A673 (cell line): ENCODE data around the gene KLF3. TPM values are rescaled to one million over a fixed set of nuclear protein-coding genes. Genes with fewer than 3 reads are reported as not detected.

Experiments
- BruUV-seq: library from RNA; stranded (reverse); fragments of 400-500 nt; replicated peaks from 2 replicates; lab custom pipeline; 2021; lab: Mats Ljungman, UMichigan
- CTCF ChIA-PET: fragments of 300-600 bp; sonication (Branson Sonifier 250); formaldehyde crosslinking; loops from one replicate; lab custom pipeline; 2022; ENCODE audit warnings: antibody characterized with exemption; lab: Charles Lee
- POLR2A ChIA-PET: fragments of 300-600 bp; sonication (Branson Sonifier 250); formaldehyde crosslinking; loops from one replicate; lab custom pipeline; 2022; ENCODE audit warnings: antibody characterized with exemption; ENCODE audit not compliant: low non-redundant PET; lab: Charles Lee
- DNase-seq: peaks from one replicate; pipeline ENCODE4 v3.0.0-alpha.2; 2015; ENCODE audit warnings: low spot score
- H3K27ac ChIP-seq: fragments of 200-600 bp; sonication (generic); 2 replicates; pipeline ENCODE4 v1.5.1; 2016; ENCODE audit warnings: mixed run types, low read depth, mild to moderate bottlenecking, mixed read lengths, antibody characterized with exemption, low read length; ENCODE audit not compliant: poor library complexity, severe bottlenecking
- H3K27me3 ChIP-seq: fragments of 200-600 bp; sonication (generic); replicated peaks from 2 replicates; pipeline ENCODE4 v1.6.1; 2017; ENCODE audit warnings: mixed run types, low read depth, mild to moderate bottlenecking, mixed read lengths, antibody characterized with exemption, low read length; ENCODE audit not compliant: insufficient read depth, poor library complexity
- H3K36me3 ChIP-seq: fragments of 200-600 bp; sonication (generic); 2 replicates; pipeline ENCODE4 v1.6.1; 2016; ENCODE audit warnings: mixed run types, mild to moderate bottlenecking, mixed read lengths, antibody characterized with exemption, low read length; ENCODE audit not compliant: insufficient read depth, poor library complexity, severe bottlenecking
- H3K4me1 ChIP-seq: fragments of 200-600 bp; sonication (generic); 2 replicates; pipeline ENCODE4 v1.6.1; 2017; ENCODE audit warnings: mixed run types, mild to moderate bottlenecking, mixed read lengths, antibody characterized with exemption, low read length; ENCODE audit not compliant: insufficient read depth, poor library complexity, severe bottlenecking
- H3K4me3 ChIP-seq: fragments of 200-600 bp; sonication (generic); 2 replicates; pipeline ENCODE4 v1.5.1; 2016; ENCODE audit warnings: low read depth, mixed run types, mild to moderate bottlenecking, mixed read lengths, low read length; ENCODE audit not compliant: poor library complexity, severe bottlenecking
- H3K9me3 ChIP-seq: fragments of 200-600 bp; sonication (generic); 2 replicates; pipeline ENCODE4 v1.6.1; 2016; ENCODE audit warnings: mixed run types, low read depth, mild to moderate bottlenecking, mixed read lengths, antibody characterized with exemption, low read length; ENCODE audit not compliant: poor library complexity, severe bottlenecking
- CTCF ChIP-seq: fragments of 300-800, 200-600 bp; sonication (generic); conservative IDR thresholded peaks from 2 replicates; pipeline ENCODE4 v1.5.1; 2017; ENCODE audit warnings: low read depth, mild to moderate bottlenecking, antibody characterized with exemption, low read length, moderate library complexity, mixed read lengths
- EZH2 ChIP-seq: fragments of 200-600 bp; sonication (generic); IDR thresholded peaks from 2 replicates; pipeline ENCODE4 v1.6.1; 2017; ENCODE audit warnings: borderline replicate concordance, low read depth, mild to moderate bottlenecking, mixed read lengths, antibody characterized with exemption, low read length; ENCODE audit not compliant: poor library complexity, severe bottlenecking
- intact Hi-C: fragments of 100-400 bp; cut with micrococcal nuclease; formaldehyde crosslinking; loops from one replicate; pipeline ENCODE4 v1.10.0; 2022; ENCODE audit not compliant: unreplicated experiment
- total RNA-seq: library from RNA; stranded (reverse); gene quantifications from 2 replicates; pipeline ENCODE4 v1.2.3, GENCODE V29; 2021

Gene KLF3
- total RNA-seq, 1 experiment from 2014 or later, result 36.1 TPM

GRCh38 chr4:38650133-38650532 lies 13.9 kb upstream of the KLF3 start:
- ChIA-PET POLR2A (no interaction called here), CTCF (interaction anchor here (0.5 kb wide), 1 partner anchor 587 kb away, joined by 6 read pairs; no protein-coding TSS in a partner anchor)
- Histone ChIP-seq H3K4me1 (no peaks in the 10 kb centered on the region), H3K27ac (no peak overlapping the region), H3K4me3 (no peak overlapping the region), H3K27me3 (no peaks in the 10 kb centered on the region), H3K9me3 (no peaks in the 10 kb centered on the region), H3K36me3 (no peaks in the 10 kb centered on the region)
- DNase-seq, result no peak
- intact Hi-C loops, result no loop called here
- no peak for TF ChIP-seq EZH2
- TF ChIP-seq CTCF, result no peak
- BruUV-seq, result no TSS peak

- intact Hi-C loops, result no loop called here
- no peak for DNase-seq
- Histone ChIP-seq H3K27ac (no peak overlapping the region), H3K27me3 (no peaks in the 10 kb centered on the region), H3K4me3 (no peak overlapping the region), H3K4me1 (no peaks in the 10 kb centered on the region), H3K36me3 (no peaks in the 10 kb centered on the region), H3K9me3 (no peaks in the 10 kb centered on the region)
- no TSS peak for BruUV-seq
- ChIA-PET CTCF (no interaction called here), POLR2A (no interaction called here)
- no peak for TF ChIP-seq EZH2
- TF ChIP-seq CTCF, result no peak
Observed at GRCh38 chr4:38654273-38654672, 9.7 kb upstream of the KLF3 start.

- no TSS peak for BruUV-seq
- DNase-seq, result no peak
- H3K9me3 ChIP-seq, result no peaks in the 10 kb centered on the region
- ChIA-PET POLR2A (no interaction called here), CTCF (no interaction called here)
- H3K27me3 ChIP-seq, result no peaks in the 10 kb centered on the region
- intact Hi-C loops, result no loop called here
- no peaks in the 10 kb centered on the region for H3K4me1 ChIP-seq
- H3K4me3 ChIP-seq, result no peak overlapping the region
- H3K36me3 ChIP-seq, result no peaks in the 10 kb centered on the region
- H3K27ac ChIP-seq, result no peak overlapping the region
- no peak for TF ChIP-seq CTCF
- TF ChIP-seq EZH2, result no peak
Observed at GRCh38 chr4:38656111-38656510, 7.9 kb upstream of the KLF3 start.
